OCI-LY1 (cell line): ENCODE data around the gene PCSK7.
"Not testable (repeated sequence)": the region's sequence is repeated elsewhere in the genome, so short reads cannot be mapped to it uniquely, and the experiment has no call there.

Experiments used
- H2AFZ ChIP-seq: fragments of 200-600 bp; sonication (generic), shearing (Covaris generic); 2 replicates; pipeline ENCODE4 v1.6.0; 2014; ENCODE audit warnings: antibody characterized with exemption, mild to moderate bottlenecking, low read length
- H3F3A ChIP-seq: fragments of 200-600 bp; sonication (generic), shearing (Covaris generic); 2 replicates; pipeline ENCODE4 v1.6.0; 2014; ENCODE audit warnings: mild to moderate bottlenecking, antibody characterized with exemption, low read length, moderate library complexity; ENCODE audit not compliant: insufficient read depth
- H3K27ac ChIP-seq: fragments of 200-600 bp; sonication (generic); 2 replicates; pipeline ENCODE4 v1.5.1; 2014; ENCODE audit warnings: low read length, mixed run types, mild to moderate bottlenecking, low read depth; ENCODE audit not compliant: poor library complexity, severe bottlenecking
- H3K27me3 ChIP-seq: fragments of 200-600 bp; sonication (generic); 2 replicates; pipeline ENCODE4 v1.6.0; 2014; ENCODE audit warnings: antibody characterized with exemption, mild to moderate bottlenecking, low read length, moderate library complexity; ENCODE audit not compliant: insufficient read depth
- H3K36me3 ChIP-seq: fragments of 200-600 bp; sonication (generic); 2 replicates; pipeline ENCODE4 v1.6.1; 2014; ENCODE audit warnings: mild to moderate bottlenecking, antibody characterized with exemption, low read length, moderate library complexity, mixed read lengths; ENCODE audit not compliant: insufficient read depth
- H3K4me1 ChIP-seq: fragments of 200-600 bp; sonication (generic); 2 replicates; pipeline ENCODE4 v1.5.1; 2014; ENCODE audit warnings: mild to moderate bottlenecking, low read length, moderate library complexity; ENCODE audit not compliant: insufficient read depth, severe bottlenecking
- H3K4me2 ChIP-seq: fragments of 200-600 bp; sonication (generic), shearing (Covaris generic); 2 replicates; pipeline ENCODE4 v1.6.1; 2014; ENCODE audit warnings: low read length
- H3K4me3 ChIP-seq: fragments of 200-600 bp; sonication (generic); 2 replicates; pipeline ENCODE4 v1.5.1; 2014; ENCODE audit warnings: low read length, low read depth, mild to moderate bottlenecking, mixed read lengths; ENCODE audit not compliant: poor library complexity, severe bottlenecking
- H3K79me2 ChIP-seq: fragments of 200-600 bp; shearing (Covaris generic); 2 replicates; pipeline ENCODE4 v1.6.1; 2016; ENCODE audit warnings: mixed run types, low read length, mixed read lengths; ENCODE audit not compliant: insufficient read depth
- H3K9ac ChIP-seq: fragments of 200-600 bp; sonication (generic), shearing (Covaris generic); 2 replicates; pipeline ENCODE4 v1.6.1; 2014; ENCODE audit warnings: mild to moderate bottlenecking, low read length, mixed read lengths
- H3K9me2 ChIP-seq: fragments of 200-600 bp; sonication (generic), shearing (Covaris generic); 2 replicates; pipeline ENCODE4 v1.6.1; 2014; ENCODE audit warnings: low read depth, mild to moderate bottlenecking, low read length, mixed read lengths
- H3K9me3 ChIP-seq: fragments of 200-600 bp; shearing (Covaris generic); 2 replicates; pipeline ENCODE4 v1.6.1; 2014; ENCODE audit warnings: low read length, mixed read lengths
- H4K20me1 ChIP-seq: fragments of 200-600 bp; sonication (generic), shearing (Covaris generic); 2 replicates; pipeline ENCODE4 v1.6.0; 2016; ENCODE audit warnings: mild to moderate bottlenecking, low read length; ENCODE audit not compliant: insufficient read depth
- CTCF ChIP-seq: fragments of 200-600 bp; sonication (generic), shearing (Covaris generic); IDR thresholded peaks from 2 replicates; pipeline ENCODE4 v1.5.1; 2017; ENCODE audit warnings: mild to moderate bottlenecking, antibody characterized with exemption, low read length, moderate library complexity, mixed read lengths
- EZH2 ChIP-seq: fragments of 200-600 bp; sonication (generic), shearing (Covaris generic); IDR thresholded peaks from 2 replicates; pipeline ENCODE4 v1.8.0; 2017; ENCODE audit warnings: borderline replicate concordance, mixed run types, mild to moderate bottlenecking, antibody characterized with exemption, low read length, moderate library complexity, mixed read lengths

PCSK7 gene

DNA sequence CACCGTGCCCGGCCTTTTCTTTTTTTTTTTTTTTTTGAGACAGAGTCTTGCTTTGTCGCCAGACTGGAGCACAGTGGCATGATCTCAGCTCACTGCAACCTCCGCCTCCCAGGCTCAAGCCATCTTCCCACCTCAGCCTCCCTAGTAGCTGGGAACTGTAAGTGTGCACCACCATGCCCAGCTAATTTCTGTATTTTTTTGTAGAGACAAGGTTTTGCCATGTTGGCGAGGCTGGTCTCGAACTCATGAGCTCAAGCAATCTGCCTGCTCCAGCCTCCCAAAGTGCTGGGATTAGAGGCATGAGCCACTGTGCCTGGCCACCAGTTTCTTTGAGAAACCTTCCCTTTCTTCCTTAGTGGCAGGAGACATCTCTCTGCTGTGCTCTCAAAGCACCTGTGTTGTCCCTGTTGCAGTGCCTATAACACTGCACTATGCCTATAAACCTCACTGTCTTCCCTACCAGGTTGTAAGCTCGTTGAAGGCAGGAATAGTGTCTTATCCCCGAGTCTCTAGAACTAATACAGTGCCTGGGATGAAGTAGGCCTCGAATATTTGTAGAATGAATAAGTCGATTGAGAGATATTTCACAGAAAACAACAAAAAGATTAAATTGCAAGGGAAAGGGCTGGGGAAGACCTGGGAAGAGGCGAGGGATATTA is 19.0 kb downstream of the PCSK7 start:
- Histone ChIP-seq H3K4me3 (no peak overlapping the region), H3K27me3 (no peaks in the 10 kb centered on the region)

DNA sequence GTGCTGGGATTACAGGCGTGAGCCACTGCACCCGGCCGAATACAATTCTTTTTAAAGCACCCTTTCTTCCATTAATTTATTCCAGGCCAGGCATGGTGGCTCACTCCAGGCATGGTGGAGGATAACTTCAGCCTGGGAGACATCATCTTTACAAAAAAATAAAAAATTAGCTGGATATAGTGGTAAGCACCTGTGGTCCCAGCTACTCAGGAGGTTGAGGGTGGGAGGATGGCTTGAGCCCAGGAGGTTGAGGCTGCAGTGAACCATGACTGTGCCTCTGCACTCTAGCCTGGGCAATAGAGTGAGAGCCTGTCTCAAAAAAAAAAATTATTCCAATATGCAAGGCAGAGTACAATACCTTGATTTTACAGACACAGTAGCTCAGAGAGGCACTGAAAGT is 21.3 kb downstream of the PCSK7 start:
- Histone ChIP-seq H2AFZ (no peak overlapping the region), H4K20me1 (no peaks in the 10 kb centered on the region), H3K4me3 (no peak overlapping the region), H3K4me1 (no peaks in the 10 kb centered on the region), H3K4me2 (no peak overlapping the region), H3K27me3 (no peaks in the 10 kb centered on the region), H3K36me3 (peaks cover 22% of the 10 kb centered on the region; the same call in 1 of the 2 replicates), H3K9ac (no peak overlapping the region), H3K9me2 (no peaks in the 10 kb centered on the region), H3F3A (no peaks in the 10 kb centered on the region), H3K27ac (no peak overlapping the region), H3K9me3 (no peaks in the 10 kb centered on the region), H3K79me2 (no peaks in the 10 kb centered on the region)
- TF ChIP-seq EZH2 (no peak), CTCF (no peak)

More for the DNA sequence above, 19.0 kb downstream of the PCSK7 start:
- no peak for TF ChIP-seq CTCF
- TF ChIP-seq EZH2 = no peak
- Histone ChIP-seq H3K4me1 (no peaks in the 10 kb centered on the region), H3K9me3 (no peaks in the 10 kb centered on the region), H3K9me2 (no peaks in the 10 kb centered on the region), H3K36me3 (peaks cover 33% of the 10 kb centered on the region), H3K4me2 (no peak overlapping the region), H3K9ac (no peak overlapping the region), H2AFZ (no peak overlapping the region), H3F3A (no peaks in the 10 kb centered on the region), H4K20me1 (no peaks in the 10 kb centered on the region), H3K79me2 (no peaks in the 10 kb centered on the region), H3K27ac (no peak overlapping the region)

- H3F3A ChIP-seq, H3K9me2 ChIP-seq, H2AFZ ChIP-seq, H3K4me1 ChIP-seq, H3K9me3 ChIP-seq, H4K20me1 ChIP-seq, H3K79me2 ChIP-seq, H3K4me3 ChIP-seq, H3K27ac ChIP-seq, H3K27me3 ChIP-seq, H3K9ac ChIP-seq, H3K4me2 ChIP-seq: not testable (repeated sequence)
- H3K36me3 ChIP-seq = peaks cover 18% of the 10 kb centered on the region; the same call in 1 of the 2 replicates
These were observed 22.3 kb downstream of the PCSK7 start for GRCh38 chr11:117209351-117210125.

- not testable (repeated sequence) for H3K4me1 ChIP-seq, H4K20me1 ChIP-seq, H2AFZ ChIP-seq, H3K27ac ChIP-seq, H3K9ac ChIP-seq, H3K4me3 ChIP-seq, H3K9me3 ChIP-seq, H3F3A ChIP-seq, H3K27me3 ChIP-seq, H3K9me2 ChIP-seq, H3K4me2 ChIP-seq, H3K79me2 ChIP-seq
- H3K36me3 ChIP-seq = peaks cover 13% of the 10 kb centered on the region; the same call in 1 of the 2 replicates
These were observed 23.2 kb downstream of the PCSK7 start for GRCh38 chr11:117208710-117209109.

- H3K27me3 ChIP-seq, H3K4me2 ChIP-seq, H3K4me3 ChIP-seq, H4K20me1 ChIP-seq, H3K9me3 ChIP-seq, H3K79me2 ChIP-seq, H2AFZ ChIP-seq, H3F3A ChIP-seq, H3K27ac ChIP-seq, H3K36me3 ChIP-seq, H3K9me2 ChIP-seq, H3K9ac ChIP-seq, H3K4me1 ChIP-seq: not testable (repeated sequence)
These were observed 24.4 kb downstream of the PCSK7 start for GRCh38 chr11:117207481-117207880.

DNA sequence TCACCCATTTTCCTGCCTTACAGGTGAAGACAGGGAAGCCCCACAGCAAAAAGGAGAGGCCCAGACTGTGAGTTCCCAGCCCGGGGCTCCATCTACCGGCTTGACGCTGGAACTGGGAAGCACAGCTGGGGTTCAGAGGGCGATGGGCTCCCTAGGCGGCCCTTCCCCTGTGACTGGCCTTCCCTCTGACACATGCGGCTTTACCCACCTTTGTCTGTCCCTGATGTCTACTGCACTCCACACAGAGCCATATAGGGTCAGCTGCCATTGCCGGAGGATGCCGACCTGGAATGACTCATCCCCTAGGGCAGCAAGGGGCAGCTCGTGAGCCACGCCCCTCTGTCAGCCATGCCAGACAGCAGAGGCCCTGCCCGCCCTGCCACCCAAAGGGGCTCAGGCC is 25.0 kb downstream of the PCSK7 start:
- not testable (repeated sequence) for H2AFZ ChIP-seq, H3K4me2 ChIP-seq, H3K9me2 ChIP-seq, H3K79me2 ChIP-seq, H3K9ac ChIP-seq, H3K36me3 ChIP-seq, H3K4me1 ChIP-seq, H3K27me3 ChIP-seq, H4K20me1 ChIP-seq, H3K27ac ChIP-seq, H3K4me3 ChIP-seq, H3F3A ChIP-seq, H3K9me3 ChIP-seq
